ENCODE results near the gene CCN6.

- no peak for TF ChIP-seq CTCF (IDR thresholded peaks at IDR 0.05)
- TF ChIP-seq POLR2A (IDR thresholded peaks at IDR 0.05) = no peak
- TF ChIP-seq POLR2AphosphoS5 (IDR thresholded peaks at IDR 0.05; ENCODE audit: insufficient read depth in 1 of 2, low read depth in 1 of 2) = no peak
Measured at GRCh38 chr6:112030961-112031660, 22.8 kb upstream of the CCN6 start.

Data from vagina (tissue), 2 donors.